ENCODE measurements around the gene TRIM23.

The TRIM23 gene

DNA sequence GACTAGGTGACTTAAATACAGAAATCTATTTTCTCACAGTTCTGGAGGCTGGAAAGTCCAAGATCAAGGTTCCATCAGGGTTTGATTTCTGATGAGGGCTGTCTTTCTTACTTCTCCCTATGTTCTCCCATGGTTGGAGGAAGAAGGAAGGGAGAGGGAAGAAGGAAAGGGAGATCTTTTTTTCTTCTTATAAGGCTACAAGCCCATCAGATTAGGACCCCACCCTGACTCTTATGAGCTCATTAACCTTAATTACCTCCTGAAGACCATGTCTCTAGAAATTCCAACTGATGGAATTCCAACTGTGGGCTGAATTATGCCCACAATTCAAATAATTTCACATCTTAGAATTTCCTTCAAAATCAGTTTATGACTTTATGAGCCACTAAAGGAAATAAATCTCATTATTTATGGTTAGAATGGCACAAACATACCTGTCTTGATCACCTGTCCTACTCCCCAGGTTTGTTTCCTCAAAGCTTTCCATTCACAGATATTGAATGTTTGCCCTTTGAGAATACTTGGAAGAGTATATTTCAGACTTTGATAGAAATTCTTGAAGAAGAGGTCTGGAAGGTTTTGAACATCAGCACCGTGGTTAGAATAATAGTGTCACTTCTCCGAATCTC, 53.4 kb downstream of the TRIM23 start:
- in situ Hi-C loops (cut with HindIII; ENCODE audit: low sequenced_read_pairs) = no loop called here
- no peak for DNase-seq (ENCODE audit: low read depth, low spot score)
- TF ChIP-seq, protein P1, sequence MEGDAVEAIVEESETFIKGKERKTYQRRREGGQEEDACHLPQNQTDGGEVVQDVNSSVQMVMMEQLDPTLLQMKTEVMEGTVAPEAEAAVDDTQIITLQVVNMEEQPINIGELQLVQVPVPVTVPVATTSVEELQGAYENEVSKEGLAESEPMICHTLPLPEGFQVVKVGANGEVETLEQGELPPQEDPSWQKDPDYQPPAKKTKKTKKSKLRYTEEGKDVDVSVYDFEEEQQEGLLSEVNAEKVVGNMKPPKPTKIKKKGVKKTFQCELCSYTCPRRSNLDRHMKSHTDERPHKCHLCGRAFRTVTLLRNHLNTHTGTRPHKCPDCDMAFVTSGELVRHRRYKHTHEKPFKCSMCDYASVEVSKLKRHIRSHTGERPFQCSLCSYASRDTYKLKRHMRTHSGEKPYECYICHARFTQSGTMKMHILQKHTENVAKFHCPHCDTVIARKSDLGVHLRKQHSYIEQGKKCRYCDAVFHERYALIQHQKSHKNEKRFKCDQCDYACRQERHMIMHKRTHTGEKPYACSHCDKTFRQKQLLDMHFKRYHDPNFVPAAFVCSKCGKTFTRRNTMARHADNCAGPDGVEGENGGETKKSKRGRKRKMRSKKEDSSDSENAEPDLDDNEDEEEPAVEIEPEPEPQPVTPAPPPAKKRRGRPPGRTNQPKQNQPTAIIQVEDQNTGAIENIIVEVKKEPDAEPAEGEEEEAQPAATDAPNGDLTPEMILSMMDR (IDR thresholded peaks at IDR 0.05; ENCODE audit: low read depth, low read length) = no peak
- no peak overlapping the region for H3K4me3 ChIP-seq (ENCODE audit: low read depth, low read length)

DNA sequence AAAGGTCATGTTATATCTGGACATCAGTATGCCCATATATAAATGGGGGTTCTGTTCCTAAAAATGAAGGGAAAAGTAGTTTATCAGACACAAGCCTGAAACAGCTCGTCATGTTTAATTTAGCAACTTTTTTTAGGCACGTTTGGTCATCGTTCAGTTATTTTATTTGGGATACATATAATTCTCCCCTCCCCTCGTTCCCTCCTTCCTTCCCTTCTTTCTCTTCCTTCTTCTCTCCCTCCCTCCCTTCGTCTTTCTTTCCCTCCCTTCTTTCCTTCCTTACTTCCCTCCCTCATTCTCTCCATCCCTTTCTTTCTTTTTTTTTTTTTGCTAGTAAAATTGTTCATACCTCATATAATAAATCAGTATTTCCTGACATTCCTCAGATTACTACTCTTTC, 57.6 kb downstream of the TRIM23 start:
- DNase-seq (ENCODE audit: low read depth, low spot score) = no peak
- in situ Hi-C loops (cut with HindIII; ENCODE audit: low sequenced_read_pairs) = no loop called here
- TF ChIP-seq, protein P1 (IDR thresholded peaks at IDR 0.05; ENCODE audit: low read depth, low read length) = no peak
- H3K4me3 ChIP-seq (ENCODE audit: low read depth, low read length) = no peak overlapping the region

DNA sequence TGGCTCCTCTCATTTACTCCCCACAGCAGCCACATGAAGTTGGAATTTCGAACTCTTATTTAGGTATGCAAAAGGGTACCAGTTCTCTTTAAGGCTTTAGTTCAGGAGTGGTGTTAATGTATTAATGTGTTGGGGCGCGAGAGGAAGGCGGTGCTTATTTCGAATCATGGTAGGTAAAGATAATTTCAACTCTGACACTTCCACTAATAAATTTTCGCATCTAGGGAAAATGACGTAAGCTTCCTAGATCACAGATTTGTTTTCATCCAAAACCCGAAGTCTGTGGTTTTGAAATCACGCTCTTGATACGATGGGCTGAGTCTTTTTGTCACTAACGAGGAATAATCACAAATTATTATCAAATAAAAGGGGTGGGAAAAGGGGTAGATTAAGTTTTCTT, 60.4 kb downstream of the TRIM23 start:
- in situ Hi-C loops (cut with HindIII; ENCODE audit: low sequenced_read_pairs) = no loop called here
- peak overlapping the region; percentile 99 for H3K4me3 ChIP-seq (ENCODE audit: low read depth, low read length)
- TF ChIP-seq, protein P1 (IDR thresholded peaks at IDR 0.05; ENCODE audit: low read depth, low read length) = no peak
- no peak for DNase-seq (ENCODE audit: low read depth, low spot score)

DNA sequence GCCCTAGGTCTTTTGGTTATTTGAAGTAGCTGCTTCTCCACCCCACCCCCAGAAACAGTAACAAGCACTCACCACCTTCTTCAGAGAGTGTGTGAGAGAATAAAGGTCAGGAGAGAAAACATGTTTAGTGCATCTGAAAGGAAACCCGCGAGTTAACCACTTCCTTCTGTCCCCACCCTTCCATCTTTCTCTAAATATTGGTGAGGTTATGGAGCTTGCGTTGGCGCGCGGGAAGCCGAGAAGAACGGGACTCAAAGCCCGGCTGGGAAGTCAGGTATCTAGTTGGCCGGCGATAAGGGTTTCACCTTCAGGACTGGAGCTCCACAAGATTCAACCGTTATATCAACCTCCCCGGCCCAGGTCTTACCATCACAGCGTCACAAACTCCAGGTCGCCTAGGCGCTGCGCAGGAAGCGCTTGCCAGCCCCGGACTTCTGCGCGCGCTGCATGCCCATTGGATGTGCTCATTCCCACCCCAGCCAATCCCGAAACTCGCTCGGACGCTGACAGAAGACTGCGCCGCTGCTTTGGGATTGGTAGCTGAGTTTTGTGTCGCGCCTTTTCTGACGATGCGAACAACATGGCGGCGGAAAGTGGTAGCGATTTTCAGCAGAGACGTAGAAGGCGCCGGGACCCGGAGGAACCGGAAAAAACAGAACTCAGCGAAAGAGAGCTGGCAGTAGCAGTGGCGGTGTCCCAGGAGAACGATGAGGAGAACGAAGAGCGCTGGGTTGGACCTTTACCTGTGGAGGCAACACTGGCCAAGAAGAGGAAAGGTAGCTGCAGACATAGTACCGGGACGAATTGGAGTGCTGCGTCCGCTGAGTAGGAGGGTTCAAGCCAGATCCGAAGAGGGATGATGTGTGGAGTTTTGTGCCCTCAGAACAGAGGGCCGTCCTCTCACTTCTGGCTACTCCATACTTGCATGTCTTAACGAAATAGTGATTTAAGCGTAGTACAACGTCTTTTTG, 61.1 kb downstream of the TRIM23 start, which contains the start of the genes CENPK and PPWD1:
Gene CENPK, minus strand, starts transcription at position 438 of the 971 bp plus-strand sequence. CDS start 8,261 bp downstream, outside the sequence.
Gene PPWD1, plus strand, starts transcription at position 566 of the 971 bp plus-strand sequence. Its CDS starts 15 bp downstream, at position 581.
- TF ChIP-seq, protein P1 (IDR thresholded peaks at IDR 0.05; ENCODE audit: low read depth, low read length) = no peak
- in situ Hi-C loops (cut with HindIII; ENCODE audit: low sequenced_read_pairs) = no loop called here
- peak; percentile 96 for DNase-seq (ENCODE audit: low read depth, low spot score)
- H3K4me3 ChIP-seq (ENCODE audit: low read depth, low read length) = peak within 1 kb of the TSS; percentile 99

DNA sequence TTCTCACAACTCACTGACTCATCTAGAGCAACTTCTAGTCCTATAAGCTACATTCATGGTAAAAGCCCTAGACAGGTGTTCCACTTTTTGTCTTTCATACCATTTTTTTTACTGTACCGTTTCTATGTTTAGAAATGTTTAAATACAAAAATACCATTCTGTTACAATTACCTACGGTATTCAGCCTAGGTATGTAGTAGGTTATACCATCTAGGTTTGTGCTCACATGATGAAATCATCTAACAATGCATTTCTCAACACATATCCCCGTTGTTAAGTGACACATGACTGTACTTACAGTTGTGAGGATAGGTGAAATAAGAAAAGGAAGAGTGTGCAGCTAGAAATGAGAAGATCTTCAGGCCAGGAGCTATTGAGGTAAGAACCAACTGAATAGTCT, 67.4 kb downstream of the TRIM23 start:
- in situ Hi-C loops (cut with HindIII; ENCODE audit: low sequenced_read_pairs) = no loop called here
- no peak overlapping the region for H3K4me3 ChIP-seq (ENCODE audit: low read depth, low read length)
- no peak for DNase-seq (ENCODE audit: low read depth, low spot score)
- TF ChIP-seq, protein P1 (IDR thresholded peaks at IDR 0.05; ENCODE audit: low read depth, low read length) = no peak

DNA sequence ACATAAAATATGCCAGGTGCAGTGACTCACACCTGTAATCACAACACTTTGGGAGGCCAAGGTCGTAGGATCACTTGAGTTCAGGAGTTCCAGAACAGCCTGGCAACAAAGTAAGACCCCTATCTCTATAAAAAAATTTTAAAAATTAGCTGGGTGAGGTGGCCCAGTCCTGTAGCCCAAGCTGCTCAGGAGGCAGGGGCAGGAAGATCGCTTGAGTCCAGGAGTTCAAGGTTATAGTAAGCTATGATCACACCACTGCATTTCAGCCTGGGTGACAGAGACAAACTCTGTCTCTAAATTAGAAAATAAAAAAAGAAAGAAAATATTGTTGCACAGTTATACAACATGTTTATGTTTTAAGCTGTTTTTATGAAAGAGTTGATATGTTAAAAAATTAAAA, 68.0 kb downstream of the TRIM23 start:
- DNase-seq (ENCODE audit: low read depth, low spot score) = no peak
- H3K4me3 ChIP-seq (ENCODE audit: low read depth, low read length) = no peak overlapping the region
- TF ChIP-seq, protein P1 (IDR thresholded peaks at IDR 0.05; ENCODE audit: low read depth, low read length) = no peak
- in situ Hi-C loops (cut with HindIII; ENCODE audit: low sequenced_read_pairs) = no loop called here

Measured in astrocyte of the spinal cord (primary cell).